K562 (cell line): ENCODE data around the gene MAP3K4. TPM values are rescaled to one million over a fixed set of nuclear protein-coding genes. Genes with fewer than 3 reads are reported as not detected.
A peak's percentile ranks its signal among the peaks of the same experiment; 100 is the strongest.

Experiments
- AFF1 ChIP-seq, 2 experiments: fragments of 450-650 bp; IDR thresholded peaks; 2 replicates each; pipeline ENCODE4 v1.6.1; 2018; ENCODE audit warnings: mild to moderate bottlenecking in 2 of 2, low read depth in 1 of 2; ENCODE audit not compliant: partially characterized antibody in 2 of 2
- BRF2 ChIP-seq: IDR thresholded peaks from 3 replicates; pipeline ENCODE4 v1.6.1; 2011; ENCODE audit warnings: borderline replicate concordance, mild to moderate bottlenecking; ENCODE audit not compliant: insufficient read length, insufficient read depth
- DMBX1 ChIP-seq: fragments of 250-450 bp; sonication (Bioruptor Pico); IDR thresholded peaks from 2 replicates; pipeline ENCODE4 v1.8.0; 2022; ENCODE audit warnings: inconsistent platforms, mild to moderate bottlenecking, moderate library complexity, borderline replicate concordance
- EP400 ChIP-seq: fragments of 450-650 bp; IDR thresholded peaks from 2 replicates; pipeline ENCODE4 v1.6.1; 2017; ENCODE audit warnings: antibody characterized with exemption, mild to moderate bottlenecking, moderate library complexity
- JUNB ChIP-seq: fragments of 450-650 bp; formaldehyde crosslinking; conservative IDR thresholded peaks from 2 replicates; pipeline ENCODE4 v1.4.0; 2020; ENCODE audit warnings: mild to moderate bottlenecking
- LARP7 ChIP-seq: fragments of 450-650 bp; IDR thresholded peaks from 2 replicates; pipeline ENCODE4 v1.6.1; 2016
- MITF ChIP-seq: IDR thresholded peaks from 2 replicates; pipeline ENCODE4 v1.6.1; 2014; ENCODE audit warnings: antibody characterized with exemption
- MTA3 ChIP-seq: fragments of 450-650 bp; formaldehyde crosslinking; IDR thresholded peaks from 2 replicates; pipeline ENCODE4 v1.6.1; 2017; ENCODE audit warnings: mild to moderate bottlenecking, borderline replicate concordance
- NFYB ChIP-seq: IDR thresholded peaks from 2 replicates; pipeline ENCODE4 v1.6.1; 2011; ENCODE audit warnings: mild to moderate bottlenecking, moderate library complexity; ENCODE audit not compliant: insufficient read length; ENCODE audit errors: extremely low read depth
- NR3C1 ChIP-seq: sonication (generic); formaldehyde crosslinking; IDR thresholded peaks from 2 replicates; pipeline ENCODE4 v1.8.1; 2022; ENCODE audit warnings: missing genetic modification reagents
- PTBP1 ChIP-seq: fragments of 200-400 bp; formaldehyde crosslinking; IDR thresholded peaks from 2 replicates; pipeline ENCODE4 v1.6.1; 2017; ENCODE audit warnings: low read depth, low read length
- RHOXF2B ChIP-seq: fragments of 250-450 bp; sonication (Bioruptor Pico); conservative IDR thresholded peaks from 2 replicates; pipeline ENCODE4 v1.5.1; 2021
- SREBF2 ChIP-seq: sonication (generic); formaldehyde crosslinking; IDR thresholded peaks from 2 replicates; pipeline ENCODE4 v1.4.0; 2020; ENCODE audit warnings: mild to moderate bottlenecking, missing genetic modification reagents
- THRAP3 ChIP-seq: fragments of 450-650 bp; IDR thresholded peaks from 2 replicates; pipeline ENCODE4 v1.6.1; 2016; ENCODE audit warnings: mild to moderate bottlenecking, inconsistent platforms, borderline replicate concordance
- VEZF1 ChIP-seq: fragments of 200-800 bp; sonication (Bioruptor generic); IDR thresholded peaks from 2 replicates; pipeline ENCODE4 v1.6.1; 2017; ENCODE audit warnings: missing genetic modification characterization, missing compliant biosample characterization
- ZBTB1 ChIP-seq: sonication (generic); formaldehyde crosslinking; IDR thresholded peaks from 2 replicates; pipeline ENCODE4 v1.8.1; 2023; ENCODE audit warnings: missing genetic modification reagents, low read depth, mild to moderate bottlenecking, borderline replicate concordance
- ZBTB12 ChIP-seq: fragments of 250-450 bp; sonication (Bioruptor Pico); IDR thresholded peaks from 2 replicates; pipeline ENCODE4 v1.4.0; 2020
- ZNF644 ChIP-seq: fragments of 200-800 bp; sonication (Bioruptor generic); IDR thresholded peaks from 2 replicates; pipeline ENCODE4 v1.6.1; 2016; ENCODE audit warnings: low read depth, missing genetic modification characterization, missing compliant biosample characterization
- polyA plus RNA-seq, 8 experiments: library from polyadenylated mRNA; depleted of rRNA in 4 of 8; stranded (reverse) in 5 of 8; unstranded in 3 of 8; fragments of >200 nt; fragmentation: Nextera tagmentation in 2 of 8; fragmentation: Illumina TruSeq in 1 of 8; extraction: Ambion mirVana in 2 of 8; extraction: Trizol in 1 of 8; gene quantifications; 2 replicates each; pipeline versions ENCODE4 v1.2.1 to v1.2.3, GENCODE V29; 2011 to 2014; ENCODE audit warnings: inconsistent platforms in 1 of 8, missing spikeins in 1 of 8
- total RNA-seq, 7 experiments: library from RNA; depleted of rRNA in 6 of 7; stranded (reverse); fragments of >200 nt in 6 of 7; fragmentation: Illumina TruSeq in 2 of 7; extraction: Trizol in 2 of 7; gene quantifications; 2 replicates each; pipeline versions ENCODE4 v1.2.1 to v1.2.3, GENCODE V29; 2011 to 2021; ENCODE audit warnings: low replicate concordance in 1 of 7

MAP3K4 gene
- total and polyA plus RNA-seq, 9 of the 15 experiments (the other 6 are each of a cell fraction or from before 2014, with no cell fraction given): 21.0 to 77.2 (median 48.9) TPM

GRCh38 chr6:160992061-160992979, 751 bp downstream of the MAP3K4 start (continued):
- TF ChIP-seq BRF2 (no peak), SREBF2 (CRISPR knock-in tag) (no peak), NFYB (no peak), LARP7 (0 out of 2 replicates have a peak, but pooled peaks have one; percentile 32), ZBTB1 (CRISPR knock-in tag) (no peak; the same call in 1 of the 2 replicates), MITF (no peak), JUNB (CRISPR knock-in tag) (no peak), ZNF644 (tag) (no peak), PTBP1 (no peak), VEZF1 (CRISPR knock-in tag) (peak; percentile 41; the same call in 1 of the 2 replicates), DMBX1 (CRISPR knock-in tag) (no peak), THRAP3 (no peak), MTA3 (no peak), RHOXF2B (CRISPR knock-in tag) (no peak), EP400 (peak; percentile 47), ZBTB12 (CRISPR knock-in tag) (no peak), AFF1 (IDR thresholded peaks at IDR 0.05; ENCODE audit: low read depth in 1 of 2, partially characterized antibody in 2 of 2) (no peak), NR3C1 (CRISPR knock-in tag) (no peak; the same call in 1 of the 2 replicates)
